ENCODE measurements around the gene TTYH3.

TTYH3 gene

GRCh38 chr7:2617325-2617905 is 14.4 kb upstream of the TTYH3 start:
- DNase-seq, result no peak

GRCh38 chr7:2619116-2619515 is 12.7 kb upstream of the TTYH3 start:
- DNase-seq, result no peak

GRCh38 chr7:2621061-2621828 is 10.5 kb upstream of the TTYH3 start:
- DNase-seq, result peak; percentile 63

GRCh38 chr7:2621948-2622640 is 9.7 kb upstream of the TTYH3 start:
- peak; percentile 79 for DNase-seq

- no peak for DNase-seq
These were observed 8.7 kb upstream of the TTYH3 start for GRCh38 chr7:2622869-2623697.

- no peak for DNase-seq
These were observed 8.1 kb upstream of the TTYH3 start for GRCh38 chr7:2623698-2624014.

- no peak for DNase-seq
These were observed 7.4 kb upstream of the TTYH3 start for GRCh38 chr7:2624293-2624886.

GRCh38 chr7:2626498-2627117 is 5.2 kb upstream of the TTYH3 start:
- DNase-seq, result no peak

- no peak for DNase-seq
These were observed 4.3 kb upstream of the TTYH3 start for GRCh38 chr7:2627258-2628129.

GRCh38 chr7:2628130-2628482 is 3.7 kb upstream of the TTYH3 start:
- DNase-seq, result peak; percentile 37

- DNase-seq, result no peak
These were observed 2.9 kb upstream of the TTYH3 start for GRCh38 chr7:2628891-2629290.

GRCh38 chr7:2629746-2630681 is 1.8 kb upstream of the TTYH3 start:
- DNase-seq, result no peak

- no peak for DNase-seq
These were observed 1.1 kb downstream of the TTYH3 start for GRCh38 chr7:2632733-2633537.

GRCh38 chr7:2633538-2634266 is 1.9 kb downstream of the TTYH3 start:
- DNase-seq, result peak; percentile 70

GRCh38 chr7:2634267-2635145 is 2.7 kb downstream of the TTYH3 start:
- no peak for DNase-seq

- no peak for DNase-seq
These were observed 3.4 kb downstream of the TTYH3 start for GRCh38 chr7:2635148-2635668.
